ENCODE measurements around the gene KIZ. TPM values are rescaled to one million over a fixed set of nuclear protein-coding genes. Genes with fewer than 3 reads are reported as not detected.

The KIZ gene
- total RNA-seq, 1 experiment from 2014 or later, result 13.4 TPM

DNA sequence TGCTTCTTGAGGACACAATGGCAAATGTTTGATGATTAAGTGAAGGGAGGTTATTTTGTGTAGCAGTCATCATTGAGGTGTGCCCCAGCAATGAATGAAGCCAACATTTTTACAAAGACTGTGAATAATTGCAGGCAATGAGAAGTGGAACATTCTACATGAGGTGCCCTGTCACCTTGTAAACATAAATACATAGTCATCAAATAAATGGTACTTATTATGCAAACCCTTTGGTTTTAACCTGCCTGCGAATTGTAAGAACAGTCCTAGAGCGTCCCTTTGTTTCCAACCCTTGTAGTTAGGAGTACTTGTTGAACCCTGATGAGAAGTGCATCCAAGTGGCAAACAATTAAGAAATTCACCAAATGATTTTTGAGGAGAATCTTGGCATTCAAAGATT, 7.1 kb upstream of the KIZ start:
- CTCF ChIA-PET, result no interaction called here

DNA sequence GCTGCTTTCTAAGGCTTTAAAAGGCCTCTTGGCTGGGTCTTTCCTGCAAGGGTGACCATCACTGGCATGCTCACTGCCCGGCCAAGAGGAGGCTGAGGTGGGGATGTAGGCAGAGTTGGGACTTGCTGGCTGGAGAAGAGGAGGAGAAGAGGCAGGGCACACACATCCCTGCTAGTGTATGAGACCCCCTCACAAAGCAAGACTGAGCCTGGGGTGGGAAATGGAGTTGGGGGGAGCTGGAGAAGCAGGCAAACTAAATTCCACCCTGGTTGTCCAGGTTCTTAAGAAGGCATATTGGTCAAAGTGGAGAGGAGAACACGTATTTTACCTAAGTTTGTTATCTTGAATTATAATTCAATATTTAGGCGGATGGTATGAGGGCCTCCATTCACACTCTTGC, 1.7 kb upstream of the KIZ start:
- Histone ChIP-seq H3K9ac (ENCODE audit: low read length) (no peak overlapping the region), H3K79me2 (ENCODE audit: low read length) (peaks cover 14% of the 10 kb centered on the region; the same call in 1 of the 2 replicates), H3K4me2 (ENCODE audit: low read length) (no peak overlapping the region), H3K27me3 (ENCODE audit: low read length) (no peaks in the 10 kb centered on the region), H3K9me3 (ENCODE audit: low read length) (no peaks in the 10 kb centered on the region), H3K4me3 (ENCODE audit: low read length) (no peak overlapping the region), H3K27ac (ENCODE audit: low read length) (no peak overlapping the region), H4K20me1 (ENCODE audit: low read length) (no peaks in the 10 kb centered on the region), H3K9me2 (replicated peaks; ENCODE audit: low read length) (no peaks in the 10 kb centered on the region), H3K36me3 (ENCODE audit: low read depth, low read length) (no peaks in the 10 kb centered on the region), H3K4me1 (ENCODE audit: insufficient read depth, low read length) (peaks cover 10% of the 10 kb centered on the region), H3F3A (ENCODE audit: low read length, unreplicated experiment) (no peaks in the 10 kb centered on the region), H2AFZ (ENCODE audit: low read length) (no peak overlapping the region)
- CTCF ChIA-PET, result no interaction called here
- DNase-seq, result no peak
- no peak for ATAC-seq
- POLR2A ChIA-PET (ENCODE audit: unreplicated experiment), result no interaction called here
- BruUV-seq (replicated peaks), result no TSS peak
- intact Hi-C loops (cut with micrococcal nuclease), result no loop called here
- TF ChIP-seq EZH2phosphoT487 (IDR thresholded peaks at IDR 0.05; ENCODE audit: borderline replicate concordance, low read length) (no peak), EZH2 (IDR thresholded peaks at IDR 0.05; ENCODE audit: low read length, unreplicated experiment) (no peak)
- TF ChIP-seq, protein P1, sequence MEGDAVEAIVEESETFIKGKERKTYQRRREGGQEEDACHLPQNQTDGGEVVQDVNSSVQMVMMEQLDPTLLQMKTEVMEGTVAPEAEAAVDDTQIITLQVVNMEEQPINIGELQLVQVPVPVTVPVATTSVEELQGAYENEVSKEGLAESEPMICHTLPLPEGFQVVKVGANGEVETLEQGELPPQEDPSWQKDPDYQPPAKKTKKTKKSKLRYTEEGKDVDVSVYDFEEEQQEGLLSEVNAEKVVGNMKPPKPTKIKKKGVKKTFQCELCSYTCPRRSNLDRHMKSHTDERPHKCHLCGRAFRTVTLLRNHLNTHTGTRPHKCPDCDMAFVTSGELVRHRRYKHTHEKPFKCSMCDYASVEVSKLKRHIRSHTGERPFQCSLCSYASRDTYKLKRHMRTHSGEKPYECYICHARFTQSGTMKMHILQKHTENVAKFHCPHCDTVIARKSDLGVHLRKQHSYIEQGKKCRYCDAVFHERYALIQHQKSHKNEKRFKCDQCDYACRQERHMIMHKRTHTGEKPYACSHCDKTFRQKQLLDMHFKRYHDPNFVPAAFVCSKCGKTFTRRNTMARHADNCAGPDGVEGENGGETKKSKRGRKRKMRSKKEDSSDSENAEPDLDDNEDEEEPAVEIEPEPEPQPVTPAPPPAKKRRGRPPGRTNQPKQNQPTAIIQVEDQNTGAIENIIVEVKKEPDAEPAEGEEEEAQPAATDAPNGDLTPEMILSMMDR (conservative IDR thresholded peaks at IDR 0.05; ENCODE audit: low read depth, low read length), result no peak

More for the DNA sequence above, 7.1 kb upstream of the KIZ start:
- BruUV-seq (replicated peaks), result no TSS peak
- Histone ChIP-seq H3K27me3 (ENCODE audit: low read length) (peaks cover 14% of the 10 kb centered on the region; the same call in 1 of the 2 replicates), H3F3A (ENCODE audit: low read length, unreplicated experiment) (no peaks in the 10 kb centered on the region), H3K9ac (ENCODE audit: low read length) (no peak overlapping the region), H4K20me1 (ENCODE audit: low read length) (no peaks in the 10 kb centered on the region), H2AFZ (ENCODE audit: low read length) (no peak overlapping the region), H3K9me2 (replicated peaks; ENCODE audit: low read length) (no peaks in the 10 kb centered on the region), H3K4me3 (ENCODE audit: low read length) (no peak overlapping the region), H3K79me2 (ENCODE audit: low read length) (no peaks in the 10 kb centered on the region), H3K36me3 (ENCODE audit: low read depth, low read length) (no peaks in the 10 kb centered on the region), H3K4me1 (ENCODE audit: insufficient read depth, low read length) (peaks cover 7% of the 10 kb centered on the region), H3K27ac (ENCODE audit: low read length) (no peak overlapping the region), H3K4me2 (ENCODE audit: low read length) (no peak overlapping the region), H3K9me3 (ENCODE audit: low read length) (no peaks in the 10 kb centered on the region)
- intact Hi-C loops (cut with micrococcal nuclease), result no loop called here
- TF ChIP-seq, protein P1 (conservative IDR thresholded peaks at IDR 0.05; ENCODE audit: low read depth, low read length), result no peak
- TF ChIP-seq EZH2 (IDR thresholded peaks at IDR 0.05; ENCODE audit: low read length, unreplicated experiment) (no peak), EZH2phosphoT487 (IDR thresholded peaks at IDR 0.05; ENCODE audit: borderline replicate concordance, low read length) (no peak)
- POLR2A ChIA-PET (ENCODE audit: unreplicated experiment), result interaction anchor here (0.6 kb wide), 1 partner anchor 1139 kb away, joined by 4 read pairs; no protein-coding TSS in a partner anchor
- ATAC-seq (no peak), DNase-seq (no peak)

DNA sequence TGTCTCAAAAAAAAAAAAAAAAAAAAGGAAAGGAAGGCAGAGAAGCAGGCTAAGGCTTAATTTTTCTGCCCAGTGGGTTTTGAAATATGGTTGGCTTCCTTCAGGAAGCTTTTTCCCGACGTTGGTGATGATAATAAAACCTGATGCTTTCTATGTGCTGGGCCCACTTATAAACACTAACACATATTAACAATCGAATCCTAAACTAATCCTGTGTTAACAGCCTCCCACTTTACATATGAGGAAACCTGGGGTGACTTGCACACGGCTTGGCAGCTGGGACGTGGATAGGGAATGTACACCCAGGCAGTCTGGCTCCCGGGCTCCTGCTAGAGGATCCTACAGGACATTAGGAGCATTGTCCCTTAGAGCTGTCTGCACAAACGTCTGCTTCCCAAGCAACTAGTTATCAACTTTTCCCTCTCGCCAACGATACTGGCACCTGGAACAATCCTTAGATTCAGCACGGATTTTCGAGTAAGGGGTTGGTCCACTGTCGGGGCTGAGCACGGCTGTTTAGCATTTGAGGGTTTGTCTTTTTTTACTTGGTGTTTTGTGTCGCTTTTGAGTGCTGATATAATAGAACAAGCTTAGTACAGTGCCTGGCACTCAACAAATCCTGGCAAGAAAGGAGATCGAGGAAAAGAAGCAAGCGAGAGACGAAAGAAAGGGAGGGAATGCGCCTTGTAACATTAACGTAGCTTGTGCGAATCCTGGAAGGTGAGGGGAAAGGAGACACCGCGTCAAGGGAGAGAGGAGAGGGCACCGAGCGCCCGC, 622 bp upstream of the KIZ start:
- ATAC-seq (peak; percentile 73), DNase-seq (peak; percentile 62)
- intact Hi-C loops (cut with micrococcal nuclease), result loop anchor here (1.0 to 5.0 kb wide), 5 partner anchors 36 to 382 kb away; partner anchors contain the start of gene XRN2
- Histone ChIP-seq H3K79me2 (ENCODE audit: low read length) (peaks cover 14% of the 10 kb centered on the region; the same call in 1 of the 2 replicates), H3K4me1 (ENCODE audit: insufficient read depth, low read length) (peaks cover 10% of the 10 kb centered on the region), H3F3A (ENCODE audit: low read length, unreplicated experiment) (no peaks in the 10 kb centered on the region), H3K9me2 (replicated peaks; ENCODE audit: low read length) (no peaks in the 10 kb centered on the region), H3K9me3 (ENCODE audit: low read length) (no peaks in the 10 kb centered on the region), H3K4me2 (ENCODE audit: low read length) (peak overlapping the region; percentile 99), H2AFZ (ENCODE audit: low read length) (peak overlapping the region; percentile 100), H3K27ac (ENCODE audit: low read length) (no peak overlapping the region), H3K36me3 (ENCODE audit: low read depth, low read length) (peaks cover 3% of the 10 kb centered on the region), H3K9ac (ENCODE audit: low read length) (peak overlapping the region; percentile 51), H3K4me3 (ENCODE audit: low read length) (peak overlapping the region; percentile 87), H4K20me1 (ENCODE audit: low read length) (no peaks in the 10 kb centered on the region), H3K27me3 (ENCODE audit: low read length) (no peaks in the 10 kb centered on the region)
- POLR2A ChIA-PET (ENCODE audit: unreplicated experiment), result interaction anchor here (0.6 kb wide), 1 partner anchor 1239 kb away, joined by 3 read pairs; no protein-coding TSS in a partner anchor
- no TSS peak for BruUV-seq (replicated peaks)
- CTCF ChIA-PET, result interaction anchor here (0.7 to 0.9 kb wide), 2 partner anchors 58 to 122 kb away, joined by 3 read pairs; no protein-coding TSS in a partner anchor
- no peak for TF ChIP-seq EZH2 (IDR thresholded peaks at IDR 0.05; ENCODE audit: low read length, unreplicated experiment)
- TF ChIP-seq, protein P1 (conservative IDR thresholded peaks at IDR 0.05; ENCODE audit: low read depth, low read length), result peak; percentile 37
